Glomerular endothelial cell (primary cell): ENCODE data around the gene NFIC. TPM values are rescaled to one million over a fixed set of nuclear protein-coding genes. Genes with fewer than 3 reads are reported as not detected.
"Not testable (repeated sequence)": the region's sequence is repeated elsewhere in the genome, so short reads cannot be mapped to it uniquely, and the experiment has no call there.

Experiments
- DNase-seq: peaks from one replicate; pipeline ENCODE4 v3.0.0-alpha.2; 2011; ENCODE audit warnings: low read depth, low spot score; ENCODE audit errors: extremely low read depth
- total RNA-seq: library from RNA; depleted of rRNA; stranded (reverse); fragments of >200 nt; gene quantifications from 2 replicates; pipeline ENCODE4 v1.2.3, GENCODE V29; 2015

The NFIC gene
- total RNA-seq, 1 donor from 2014 or later = 48.8 TPM

DNA sequence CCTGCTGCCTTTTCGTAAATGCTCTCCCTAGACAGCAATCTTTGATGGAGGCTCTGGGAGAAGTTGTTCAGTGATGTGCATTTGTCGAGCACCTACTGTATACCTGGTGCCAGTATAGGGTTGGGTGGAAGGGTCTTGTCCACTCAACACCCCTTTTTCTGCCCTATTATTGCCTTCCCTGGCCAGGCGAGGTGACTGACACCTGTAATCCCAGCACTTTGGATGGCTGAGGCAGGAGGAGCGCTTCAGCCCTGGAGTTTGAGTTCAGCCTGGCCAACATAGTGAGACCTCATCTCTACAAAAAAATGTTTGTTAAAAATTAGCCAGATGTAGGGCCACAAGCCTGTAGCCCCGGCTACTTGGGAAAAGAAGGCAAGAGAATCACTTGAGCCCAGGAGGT is 49.3 kb downstream of the NFIC start:
- no peak for DNase-seq

DNA sequence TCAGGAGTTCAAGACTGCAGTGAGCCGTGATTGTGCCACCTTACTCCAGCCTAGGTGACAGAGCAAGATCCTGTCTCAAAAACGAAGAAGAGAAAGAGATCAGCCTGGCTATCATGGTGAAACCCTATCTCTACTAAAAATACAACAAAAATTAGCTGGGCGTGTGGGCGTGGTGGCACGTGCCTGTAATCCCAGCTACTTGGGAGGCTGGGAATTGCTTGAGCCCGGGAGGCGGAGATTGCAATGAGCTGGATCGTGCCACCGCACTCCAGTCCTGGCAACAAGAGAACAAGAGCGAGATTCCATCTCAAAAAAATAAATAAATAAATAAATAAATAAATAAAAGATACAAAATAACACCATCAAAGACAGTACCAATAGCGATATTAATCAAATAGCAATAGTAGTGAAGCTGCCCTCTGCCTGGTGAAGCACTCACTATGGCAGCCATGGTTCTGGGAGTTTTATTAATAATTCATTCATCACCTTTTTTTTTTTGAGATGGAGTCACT is 53.9 kb downstream of the NFIC start:
- no peak for DNase-seq

DNA sequence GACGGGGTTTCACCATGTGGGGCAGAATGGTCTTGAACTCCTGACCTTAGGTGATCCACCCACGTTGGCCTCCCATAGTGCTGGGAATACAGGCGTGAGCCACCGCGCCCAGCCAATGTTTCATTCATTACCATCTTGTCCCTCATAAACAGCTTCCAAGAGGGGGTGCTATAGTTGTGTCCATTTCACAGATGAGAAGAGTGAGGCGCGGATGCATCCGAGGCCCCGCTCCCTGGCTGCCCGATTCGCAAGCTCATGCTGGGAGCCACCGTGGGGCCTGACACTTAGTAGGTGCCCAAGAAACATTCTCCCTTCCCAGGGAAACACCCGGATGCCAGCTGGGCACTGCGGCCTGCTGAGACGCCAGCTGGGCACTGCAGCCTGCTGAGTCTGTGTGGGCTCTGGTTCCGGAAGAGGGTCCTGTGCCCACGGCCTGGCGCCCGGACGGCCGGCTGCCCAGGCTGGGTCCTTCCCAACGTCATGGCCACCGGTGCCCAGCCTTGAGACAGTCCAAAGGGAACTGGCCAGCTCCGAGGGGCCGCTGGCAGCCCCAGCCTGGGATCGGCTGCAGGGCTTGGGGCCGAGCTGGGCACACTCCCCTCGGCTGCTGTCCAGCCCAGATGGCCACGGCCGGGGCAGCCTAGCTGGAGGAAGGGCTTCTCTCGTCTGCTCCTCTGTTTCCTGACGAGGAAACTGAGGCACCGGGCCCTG is 54.7 kb downstream of the NFIC start:
- DNase-seq = no peak

DNA sequence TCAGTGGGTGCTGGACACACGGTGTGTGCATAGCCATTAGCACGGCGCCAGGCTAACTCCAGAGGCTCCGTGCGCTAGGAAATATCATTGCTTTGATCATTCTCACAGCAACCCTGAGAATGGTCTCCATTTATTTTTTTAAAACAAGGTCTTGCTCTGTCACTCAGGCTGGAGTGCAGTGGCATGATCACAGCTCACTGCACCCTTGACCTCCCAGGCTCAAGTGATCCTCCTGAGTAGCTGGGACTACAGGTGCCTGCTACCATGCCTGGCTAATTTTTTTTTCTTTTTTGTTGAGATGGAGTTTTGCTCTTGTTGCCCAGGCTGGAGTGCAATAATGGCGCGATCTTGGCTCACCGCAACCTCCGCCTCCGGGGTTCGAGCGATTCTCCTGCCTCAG is 55.3 kb downstream of the NFIC start:
- not testable (repeated sequence) for DNase-seq

DNA sequence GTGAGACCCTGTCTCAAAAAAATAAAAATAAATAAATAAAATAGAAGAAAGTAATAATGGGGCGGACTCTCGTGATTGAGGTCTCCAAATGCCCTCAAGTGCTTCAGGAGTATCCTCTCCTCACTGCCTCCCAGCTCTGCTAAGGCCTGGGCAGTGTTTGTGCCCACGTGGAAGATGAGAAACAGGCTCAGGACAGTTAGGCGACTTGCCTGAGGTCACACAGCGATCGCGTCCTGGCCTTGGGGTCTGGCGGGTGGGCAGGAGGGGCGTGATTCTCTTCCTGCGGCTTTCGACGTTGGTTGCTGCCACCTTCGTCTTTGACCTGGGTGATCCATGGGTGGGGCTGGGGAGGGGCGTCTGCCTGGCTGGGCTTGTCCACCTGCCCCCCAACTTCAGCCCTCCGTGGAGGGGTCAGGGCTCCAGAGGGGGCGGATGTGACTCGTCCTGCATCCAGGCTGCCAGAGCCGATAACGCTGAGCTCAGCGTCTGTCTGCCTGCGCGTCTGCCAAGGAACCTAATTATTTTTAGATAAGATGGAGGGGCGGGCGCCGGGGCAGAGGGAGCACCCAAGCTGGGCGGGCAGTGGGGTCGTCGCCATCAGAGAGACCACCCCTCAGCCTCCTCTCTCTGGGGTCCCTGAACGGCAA is 56.9 kb downstream of the NFIC start:
- no peak for DNase-seq

DNA sequence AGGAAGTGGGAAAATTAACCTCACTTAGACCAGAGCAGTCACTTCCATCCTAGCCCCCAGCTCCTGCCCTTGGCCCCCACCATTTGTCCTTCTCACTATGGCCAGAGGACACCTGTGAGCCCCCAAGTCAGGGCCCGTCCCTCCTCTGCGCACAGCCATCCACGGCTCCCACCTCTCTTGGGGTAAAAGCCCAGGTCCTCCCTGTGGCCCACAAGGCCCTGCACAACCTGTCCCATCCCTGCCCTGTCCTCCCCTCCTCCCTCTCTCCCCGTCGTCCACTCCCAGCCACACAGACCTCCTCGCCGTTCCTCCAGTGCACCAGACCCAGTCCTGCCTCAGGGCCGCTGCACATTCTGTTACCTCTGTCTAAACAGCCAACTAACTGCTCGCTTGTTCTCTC is 60.0 kb downstream of the NFIC start:
- no peak for DNase-seq

DNA sequence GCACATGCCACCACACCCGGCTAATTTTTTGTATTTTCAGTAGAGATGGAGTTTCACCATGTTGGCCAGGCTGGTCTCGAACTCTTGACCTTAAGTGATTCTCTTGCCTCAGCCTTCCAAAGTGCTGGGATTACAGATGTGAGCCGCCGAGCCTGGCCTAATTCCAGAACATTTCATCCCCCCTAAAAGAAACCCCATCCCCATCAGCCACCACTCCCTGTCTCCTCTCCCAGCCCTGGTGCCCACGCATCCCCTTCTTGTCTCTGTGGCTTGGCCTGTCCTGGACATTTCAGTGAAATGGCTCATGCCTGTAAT is 63.9 kb downstream of the NFIC start:
- DNase-seq = not testable (repeated sequence)

DNA sequence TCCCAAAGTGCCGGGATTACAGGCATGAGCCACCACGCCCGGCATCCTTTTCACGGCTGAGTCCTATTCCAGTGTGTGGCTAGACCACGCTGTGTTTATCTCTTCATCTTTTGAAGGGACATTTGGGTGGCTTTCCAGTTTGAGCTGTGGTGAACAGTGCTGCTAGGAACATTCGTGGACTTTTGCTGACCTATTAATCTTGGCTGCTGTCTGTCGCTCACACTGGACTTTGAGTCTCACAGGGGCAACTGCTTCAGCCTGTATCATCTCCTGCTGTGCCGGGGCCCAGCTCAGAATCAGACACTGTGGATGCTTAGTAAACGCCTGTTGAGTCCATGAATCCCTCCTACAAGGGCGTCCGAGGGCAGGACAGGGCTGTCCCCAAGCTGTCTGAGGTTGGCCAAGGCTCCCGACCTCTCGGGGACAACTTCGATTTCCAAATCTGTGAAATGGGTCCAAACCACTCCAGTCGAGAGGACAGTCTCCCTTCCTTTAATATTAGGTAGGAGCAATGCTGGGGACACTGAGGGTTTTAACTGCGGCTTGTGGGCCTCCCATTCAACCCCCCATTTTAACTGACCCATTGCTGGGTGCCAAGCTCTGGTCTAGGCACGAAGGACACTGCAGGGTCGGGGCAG is 65.5 kb downstream of the NFIC start:
- DNase-seq = no peak

DNA sequence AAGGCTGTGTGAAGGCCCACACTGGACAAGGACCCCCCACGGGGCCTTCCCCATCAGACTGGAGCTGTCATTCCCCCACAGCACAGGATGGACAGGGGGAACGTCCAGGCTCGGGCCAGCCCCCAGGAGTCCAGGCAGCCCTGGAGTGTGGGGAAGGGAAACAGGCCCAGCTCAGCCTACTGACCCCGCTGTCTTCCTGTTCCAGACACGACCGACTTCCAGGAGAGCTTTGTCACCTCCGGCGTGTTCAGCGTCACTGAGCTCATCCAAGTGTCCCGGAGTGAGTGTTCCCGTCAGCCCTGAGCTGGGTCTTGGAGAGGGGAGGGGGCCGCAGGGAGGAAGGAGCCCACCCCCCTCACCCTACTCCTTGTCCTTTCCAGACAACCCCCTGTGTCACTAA is 66.9 kb downstream of the NFIC start:
- no peak for DNase-seq

DNA sequence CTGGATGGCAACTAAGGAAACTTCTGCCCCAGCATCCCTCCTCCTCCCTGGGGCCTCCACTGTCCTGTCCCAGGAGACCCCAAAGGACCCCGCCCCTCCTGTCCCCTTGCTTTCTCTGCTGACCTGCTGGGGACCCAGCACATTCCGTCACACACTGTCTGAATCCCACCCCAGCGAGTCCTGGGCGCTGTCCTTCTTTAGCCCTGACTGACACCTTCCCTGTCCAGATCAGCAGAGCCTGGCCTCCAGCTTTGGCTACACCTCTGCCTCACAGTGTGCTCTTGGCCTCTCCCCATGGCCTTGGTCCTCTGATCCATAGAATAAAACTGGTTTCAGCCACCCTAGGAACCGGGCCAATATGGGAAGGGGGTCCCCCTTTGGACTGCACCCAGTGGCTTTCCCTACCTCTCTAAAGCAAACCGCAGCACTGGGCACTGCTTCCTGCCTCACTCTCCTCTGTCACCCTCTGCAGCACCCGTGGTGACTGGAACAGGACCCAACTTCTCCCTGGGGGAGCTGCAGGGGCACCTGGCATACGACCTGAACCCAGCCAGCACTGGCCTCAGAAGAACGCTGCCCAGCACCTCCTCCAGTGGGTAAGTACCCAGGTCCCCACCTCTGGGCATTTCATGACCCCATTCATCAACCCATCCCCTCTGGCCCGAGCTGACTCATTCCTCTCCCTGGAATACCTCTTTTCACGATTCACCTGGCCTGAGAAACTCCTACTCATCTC is 67.6 kb downstream of the NFIC start:
- no peak for DNase-seq

DNA sequence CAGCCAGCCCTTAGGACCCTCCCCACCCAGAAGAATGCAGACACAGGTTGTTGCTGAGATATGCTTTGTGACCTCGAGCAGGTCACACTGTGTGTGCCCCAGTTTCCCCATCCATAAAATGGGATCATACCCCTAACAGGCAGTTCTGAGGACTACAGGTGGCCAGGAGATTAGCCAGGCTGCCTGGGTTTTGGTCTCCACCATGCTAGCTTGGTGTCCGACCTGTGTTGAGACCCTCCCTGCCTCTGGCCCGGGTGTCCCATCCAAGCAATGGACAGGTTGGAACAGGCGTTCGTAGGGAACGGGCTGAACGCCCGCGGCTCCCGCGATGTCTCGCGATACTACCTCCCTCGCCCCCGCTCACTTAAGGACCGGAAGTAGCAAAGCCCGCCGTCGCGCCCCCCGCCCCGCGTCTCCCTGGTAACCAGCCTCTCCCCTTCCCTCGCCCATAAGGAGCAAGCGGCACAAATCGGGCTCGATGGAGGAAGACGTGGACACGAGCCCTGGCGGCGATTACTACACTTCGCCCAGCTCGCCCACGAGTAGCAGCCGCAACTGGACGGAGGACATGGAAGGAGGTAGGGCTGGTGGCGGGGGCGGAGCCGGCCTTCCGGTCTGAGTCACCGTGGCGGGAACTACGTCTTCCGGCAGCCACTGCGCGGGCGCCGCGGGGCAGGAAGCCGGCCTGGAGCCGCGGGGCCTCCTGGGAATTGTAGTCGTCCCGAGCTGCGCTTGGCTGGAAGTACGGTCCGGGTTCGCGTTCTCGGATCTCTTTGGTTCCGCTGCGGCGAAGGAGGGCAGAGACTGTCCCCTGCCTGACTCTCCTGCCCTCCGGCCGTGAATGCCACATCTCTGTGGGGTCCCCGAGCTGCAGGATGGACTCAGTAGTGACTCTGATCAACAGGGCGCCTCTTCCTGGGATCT is 68.5 kb downstream of the NFIC start:
- no peak for DNase-seq

DNA sequence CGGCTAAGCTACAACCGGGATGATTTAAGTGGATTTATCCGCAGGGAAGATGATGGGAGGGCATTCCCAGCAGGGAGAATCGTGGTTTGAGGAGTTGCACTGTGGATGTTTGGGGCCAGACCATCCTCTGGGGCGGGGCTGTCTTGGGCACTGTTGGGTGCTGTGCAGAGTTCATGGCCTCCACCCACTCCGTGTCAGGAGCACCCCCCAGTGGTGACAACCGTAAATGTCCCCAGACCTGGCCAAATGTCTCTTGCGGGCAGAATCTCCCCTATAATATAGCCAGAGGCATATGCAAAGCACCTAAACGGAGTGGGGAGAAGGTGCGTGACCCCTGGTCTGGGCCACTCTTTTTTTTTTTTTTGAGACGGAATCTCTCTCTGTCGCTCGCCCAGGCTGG is 73.7 kb downstream of the NFIC start:
- no peak for DNase-seq

DNA sequence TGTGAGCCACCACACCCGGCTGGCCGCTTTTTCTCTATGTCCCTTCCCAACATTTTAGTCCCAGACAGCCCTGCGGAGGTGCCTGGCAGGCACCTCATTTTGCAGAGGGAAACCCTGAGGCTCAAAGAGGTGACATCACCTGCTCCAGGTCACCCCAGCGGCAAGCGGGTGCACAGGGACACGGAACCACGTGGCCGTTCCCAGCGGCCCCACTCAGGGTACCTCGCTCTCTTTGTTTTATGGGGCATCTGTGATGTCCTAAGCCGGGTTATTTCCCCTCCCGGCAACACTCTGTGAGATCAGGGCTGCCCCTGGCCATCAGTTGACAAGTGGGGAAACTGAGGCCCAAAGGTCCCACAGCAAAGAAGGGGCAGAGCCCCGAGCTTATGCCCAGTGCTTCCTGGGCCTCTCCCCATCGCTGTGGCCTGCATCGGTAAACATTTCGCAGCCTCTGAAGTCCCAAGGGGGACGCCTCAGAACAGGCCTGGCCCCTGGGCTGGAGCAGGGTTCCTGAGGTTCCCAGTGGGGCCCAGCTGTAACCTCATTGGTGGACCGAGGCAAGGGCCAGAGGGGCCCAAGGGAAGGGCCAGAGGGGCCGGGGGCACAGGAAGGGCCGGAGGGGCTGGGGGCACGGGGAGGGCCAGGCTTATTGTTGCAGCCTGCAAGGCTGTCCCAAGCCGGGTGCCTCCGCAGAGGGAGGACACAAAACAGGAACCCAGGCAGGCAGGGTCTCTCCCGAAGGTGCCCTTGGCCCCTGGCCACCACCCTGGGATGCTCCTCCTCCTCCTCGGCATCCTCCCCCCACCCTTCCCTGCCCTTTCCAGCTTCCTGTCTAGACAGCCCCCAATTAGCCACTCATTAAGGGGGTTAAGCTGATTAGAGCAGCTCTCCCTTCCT is 75.0 kb downstream of the NFIC start:
- DNase-seq = no peak

DNA sequence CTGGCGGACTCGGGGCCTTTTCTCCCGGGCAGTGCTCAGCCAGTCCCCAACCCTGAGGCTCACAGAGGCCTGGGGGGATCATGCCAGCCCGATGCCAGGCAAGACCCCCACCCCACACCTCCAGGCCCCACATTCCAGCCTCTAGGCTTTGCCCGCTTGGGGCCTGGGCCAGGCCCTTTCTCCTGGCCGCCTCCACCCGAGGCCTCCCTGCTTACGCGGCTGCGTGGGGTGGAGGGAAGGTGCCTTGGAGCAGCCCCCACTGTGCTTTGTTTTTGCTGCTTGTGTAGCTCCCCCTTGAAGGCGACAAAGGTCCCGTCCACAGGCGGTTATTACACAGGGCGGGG is 75.6 kb downstream of the NFIC start:
- DNase-seq = no peak

DNA sequence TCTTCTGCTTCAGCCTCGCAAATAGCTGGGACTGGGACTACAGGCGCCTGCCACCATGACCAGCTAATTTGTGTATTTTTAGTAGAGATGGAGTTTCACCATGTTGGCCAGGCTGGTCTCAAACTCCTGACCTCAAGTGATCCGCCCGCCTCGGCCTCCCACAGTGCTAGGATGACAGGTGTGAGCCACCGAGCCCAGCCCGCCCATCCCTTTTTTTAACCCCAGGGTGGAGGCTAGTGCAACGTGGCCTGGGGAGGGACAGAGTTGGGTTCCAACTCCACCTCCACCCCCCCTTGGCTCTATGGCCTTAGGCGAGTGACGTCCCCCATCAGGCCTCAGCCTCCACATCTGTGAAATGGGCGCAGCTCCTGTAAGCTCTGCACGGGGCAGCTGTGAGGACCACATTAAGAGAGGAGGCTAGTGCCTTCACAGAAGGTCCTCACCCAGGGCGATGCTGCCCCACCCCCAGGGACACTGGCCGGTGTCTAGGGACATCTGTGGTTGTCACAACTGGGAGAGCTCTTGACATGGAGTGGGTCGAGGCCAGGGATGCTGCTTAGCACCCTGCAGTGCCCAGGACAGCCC is 76.2 kb downstream of the NFIC start:
- DNase-seq = no peak

DNA sequence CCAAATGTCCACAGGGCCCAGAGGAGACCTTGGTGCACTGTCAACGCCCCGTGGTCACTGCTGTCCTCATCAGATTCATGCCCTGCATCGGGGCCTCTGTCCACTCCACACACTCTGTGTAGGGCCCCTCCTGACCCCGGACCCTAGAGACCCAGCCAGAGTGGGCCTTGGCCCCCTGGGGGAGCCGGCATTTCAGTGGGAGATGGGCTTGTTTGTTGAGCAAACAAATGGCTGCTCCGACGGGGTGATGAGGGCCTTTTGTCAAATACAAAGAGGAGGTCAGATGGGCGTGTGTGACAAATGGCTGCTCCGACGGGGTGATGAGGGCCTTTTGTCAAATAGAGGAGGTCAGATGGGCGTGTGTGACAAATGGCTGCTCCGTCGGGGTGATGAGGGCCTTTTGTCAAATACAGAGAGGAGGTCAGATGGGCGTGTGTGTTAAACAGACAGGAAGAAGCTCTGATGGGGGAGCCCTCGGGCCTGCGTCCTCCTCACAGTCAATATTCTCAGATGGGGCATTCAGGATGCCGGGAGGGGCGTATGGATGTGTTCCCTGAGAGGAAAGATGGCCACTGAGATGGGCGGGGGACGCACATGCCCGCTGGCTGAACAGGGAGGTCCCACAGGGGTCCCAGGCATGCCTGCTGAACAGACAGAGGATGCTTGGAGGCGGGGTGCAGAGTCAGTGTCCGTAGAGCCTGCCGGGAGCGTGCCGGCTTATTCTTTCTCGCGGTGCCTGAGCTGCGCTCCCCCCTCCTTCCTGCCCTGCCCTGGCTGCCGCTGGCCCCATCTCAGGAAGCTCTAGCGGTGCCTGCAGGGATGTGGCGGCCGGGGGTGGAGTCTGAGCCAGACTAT is 77.7 kb downstream of the NFIC start:
- DNase-seq = no peak

DNA sequence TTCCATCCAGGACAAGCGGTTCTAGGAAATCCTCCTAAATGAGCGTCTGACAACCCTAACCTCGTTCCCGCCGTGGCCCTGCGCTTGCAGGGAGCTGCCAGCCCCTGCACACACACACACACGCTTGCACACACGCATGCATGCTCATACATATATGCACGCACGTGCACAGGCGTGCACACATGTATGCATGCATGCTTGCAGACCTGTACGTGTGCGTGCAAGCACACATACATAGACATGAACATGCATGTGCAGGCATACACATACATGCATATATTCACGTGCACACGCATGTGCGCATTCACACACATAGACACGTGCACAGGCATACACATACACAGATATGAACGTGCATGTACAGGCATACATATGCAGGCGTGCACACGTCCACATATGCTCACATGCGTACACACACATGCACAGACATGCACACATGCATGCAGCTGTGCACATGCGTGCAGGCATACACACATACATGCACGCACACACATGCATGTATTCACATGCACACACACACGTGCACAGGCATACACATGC is 78.4 kb downstream of the NFIC start:
- no peak for DNase-seq

DNA sequence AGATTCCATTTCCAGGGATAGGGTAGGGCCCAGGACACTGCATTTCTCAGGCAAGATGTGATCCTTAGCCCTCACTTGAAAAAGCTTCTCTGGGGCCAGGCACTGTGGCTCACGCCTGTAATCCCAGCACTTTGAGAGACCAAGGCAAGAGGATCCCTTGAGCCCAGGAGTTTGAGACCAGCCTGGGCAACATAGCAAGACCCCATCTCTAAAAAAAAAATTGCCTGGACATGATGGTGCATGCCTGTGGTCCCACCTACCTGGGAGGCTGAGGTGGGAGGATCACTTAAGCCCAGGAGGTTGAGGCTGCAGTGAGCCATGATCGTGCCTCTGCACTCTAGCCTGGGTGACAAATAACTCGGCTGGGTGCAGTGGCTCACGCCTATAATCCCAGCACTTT is 80.3 kb downstream of the NFIC start:
- DNase-seq = not testable (repeated sequence)
